Thymus (tissue), 14 donors: Measurements from ENCODE around the gene IL34. TPM values are rescaled to one million over a fixed set of nuclear protein-coding genes. Genes with fewer than 3 reads are reported as not detected.

ENCODE experiments used
- DNase-seq, 9 donors: peaks; one replicate each; pipeline ENCODE4 v3.0.0-alpha.2; 2013; ENCODE audit warnings: low spot score in 9 of 9, low read depth in 6 of 9, missing footprints in 1 of 9
- H3K27ac ChIP-seq, 2 donors: one replicate each; pipeline ENCODE4 v1.5.1; 2013; ENCODE audit warnings: control low read depth in 1 of 2, low read depth in 1 of 2, low read length in 1 of 2, mild to moderate bottlenecking in 1 of 2, moderate library complexity in 1 of 2
- H3K27me3 ChIP-seq, 2 donors: one replicate each; pipeline ENCODE4 v1.5.1; 2013; ENCODE audit warnings: low read length in 1 of 2; ENCODE audit not compliant: control insufficient read depth in 2 of 2, insufficient read depth in 1 of 2
- H3K36me3 ChIP-seq, 2 donors: one replicate each; pipeline ENCODE4 v1.5.1; 2013; ENCODE audit warnings: low read length in 1 of 2, mild to moderate bottlenecking in 1 of 2, moderate library complexity in 1 of 2; ENCODE audit not compliant: control insufficient read depth in 2 of 2, insufficient read depth in 2 of 2
- H3K4me1 ChIP-seq, 2 donors: one replicate each; pipeline ENCODE4 v1.5.1; 2013; ENCODE audit warnings: low read length in 2 of 2; ENCODE audit not compliant: control insufficient read depth in 2 of 2, insufficient read depth in 2 of 2
- H3K4me3 ChIP-seq, 2 donors: one replicate each; pipeline ENCODE4 v1.5.1; 2013; ENCODE audit warnings: low read length in 2 of 2, control low read depth in 1 of 2, mild to moderate bottlenecking in 1 of 2
- H3K9me3 ChIP-seq, 2 donors: one replicate each; pipeline ENCODE4 v1.5.1; 2013; ENCODE audit warnings: low read length in 1 of 2, mild to moderate bottlenecking in 1 of 2; ENCODE audit not compliant: control insufficient read depth in 2 of 2, insufficient read depth in 1 of 2
- WGBS: extraction: QIAGEN DNeasy Blood & Tissue Kit; methylation state at CpG from one replicate; pipeline ENCODE4 v1.1.7; 2013; 5-methylcytosine and 5-hydroxymethylcytosine counted together
- long read RNA-seq, 10 donors: transcript quantifications; one replicate each; lab custom pipeline, GENCODE V29; 2026
- polyA plus RNA-seq: library from polyadenylated mRNA; stranded (reverse); fragments of 200-250 nt; gene quantifications from one replicate; pipeline ENCODE4 v1.2.3, GENCODE V29; 2013
- total RNA-seq: library from RNA; stranded (reverse); fragments of 120-200 nt; gene quantifications from one replicate; pipeline ENCODE4 v1.2.4, GENCODE V29; 2013
- donor health status: healthy.

Gene IL34
- total RNA-seq (10.1 TPM), polyA plus RNA-seq (4.7 TPM)
- long read RNA-seq, donor 1, result 0 reads
- long read RNA-seq, donor 2, result 0 reads
- long read RNA-seq, donor 3, partial matches to known transcripts, result 0 of 3 reads
- long read RNA-seq, donor 3, other reads (novel, unspliced or antisense), result 0 of 3 reads
- long read RNA-seq, donor 4, partial matches to known transcripts, result 0 of 2 reads
- long read RNA-seq, donor 4, other reads (novel, unspliced or antisense), result 0 of 2 reads
- long read RNA-seq, donor 5, partial matches to known transcripts, result 0 of 4 reads
- long read RNA-seq, donor 5, other reads (novel, unspliced or antisense), result 0 of 4 reads
- long read RNA-seq, donor 6, partial matches to known transcripts, result 0 of 2 reads
- long read RNA-seq, donor 6, other reads (novel, unspliced or antisense), result 0 of 2 reads
- long read RNA-seq, donor 7, result 0 reads
- long read RNA-seq, donor 8, result 0 reads
- long read RNA-seq, donor 9, partial matches to known transcripts, result 0 of 2 reads
- long read RNA-seq, donor 9, other reads (novel, unspliced or antisense), result 0 of 2 reads
- long read RNA-seq, donor 10, partial matches to known transcripts, result 0 of 1 reads
- long read RNA-seq, donor 10, other reads (novel, unspliced or antisense), result 0 of 1 reads

DNA sequence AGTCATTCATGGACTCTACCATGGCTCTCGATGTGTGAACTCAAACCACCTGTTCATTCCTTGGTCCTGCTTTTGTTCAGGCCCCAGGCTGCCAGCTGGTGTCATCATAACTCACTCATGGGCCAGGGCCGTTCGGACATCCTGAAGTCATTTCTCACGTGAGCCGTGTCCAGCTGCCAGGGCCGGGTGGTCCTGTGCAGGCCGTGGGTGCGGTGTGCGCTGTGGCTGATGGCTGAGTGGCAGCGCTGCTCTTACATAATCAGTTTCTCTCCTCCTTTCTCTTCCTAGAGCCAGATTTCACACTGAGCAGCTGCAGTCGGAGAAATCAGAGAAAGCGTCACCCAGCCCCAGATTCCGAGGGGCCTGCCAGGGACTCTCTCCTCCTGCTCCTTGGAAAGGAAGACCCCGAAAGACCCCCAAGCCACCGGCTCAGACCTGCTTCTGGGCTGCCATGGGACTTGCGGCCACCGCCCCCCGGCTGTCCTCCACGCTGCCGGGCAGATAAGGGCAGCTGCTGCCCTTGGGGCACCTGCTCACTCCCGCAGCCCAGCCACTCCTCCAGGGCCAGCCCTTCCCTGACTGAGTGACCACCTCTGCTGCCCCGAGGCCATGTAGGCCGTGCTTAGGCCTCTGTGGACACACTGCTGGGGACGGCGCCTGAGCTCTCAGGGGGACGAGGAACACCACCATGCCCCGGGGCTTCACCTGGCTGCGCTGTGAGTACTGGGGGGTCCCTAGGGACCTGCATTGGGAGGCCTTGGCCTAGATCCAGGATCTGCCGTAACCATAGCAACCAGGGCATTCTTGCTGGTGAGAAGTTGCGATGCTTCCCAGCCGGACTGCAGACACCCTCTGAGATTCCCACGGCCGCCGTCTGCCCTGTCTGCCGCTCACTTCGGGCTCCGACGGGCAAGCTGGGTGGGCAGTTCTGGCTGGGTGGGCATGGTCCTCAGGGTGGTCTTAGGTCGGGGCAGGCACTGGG lies at the start of gene IL34:
IL34 (plus strand) TSS at position 300 of the 982 bp plus-strand sequence; CDS start at position 689, 389 bp downstream.
- no peak for DNase-seq
- H3K4me3 ChIP-seq, result no peak within 1 kb of the TSS
- no peaks in the 10 kb centered on the region for H3K4me1 ChIP-seq
- WGBS, result 94% methylated on average over 39 of the region's 39 CpGs
- peak within 1 kb of the TSS in 1 of 2 donors; percentile 37 for H3K27ac ChIP-seq
- no peaks in the 10 kb centered on the region for H3K36me3 ChIP-seq
- H3K9me3 ChIP-seq, result no peaks in the 10 kb centered on the region
- H3K27me3 ChIP-seq, result no peaks in the 10 kb centered on the region

DNA sequence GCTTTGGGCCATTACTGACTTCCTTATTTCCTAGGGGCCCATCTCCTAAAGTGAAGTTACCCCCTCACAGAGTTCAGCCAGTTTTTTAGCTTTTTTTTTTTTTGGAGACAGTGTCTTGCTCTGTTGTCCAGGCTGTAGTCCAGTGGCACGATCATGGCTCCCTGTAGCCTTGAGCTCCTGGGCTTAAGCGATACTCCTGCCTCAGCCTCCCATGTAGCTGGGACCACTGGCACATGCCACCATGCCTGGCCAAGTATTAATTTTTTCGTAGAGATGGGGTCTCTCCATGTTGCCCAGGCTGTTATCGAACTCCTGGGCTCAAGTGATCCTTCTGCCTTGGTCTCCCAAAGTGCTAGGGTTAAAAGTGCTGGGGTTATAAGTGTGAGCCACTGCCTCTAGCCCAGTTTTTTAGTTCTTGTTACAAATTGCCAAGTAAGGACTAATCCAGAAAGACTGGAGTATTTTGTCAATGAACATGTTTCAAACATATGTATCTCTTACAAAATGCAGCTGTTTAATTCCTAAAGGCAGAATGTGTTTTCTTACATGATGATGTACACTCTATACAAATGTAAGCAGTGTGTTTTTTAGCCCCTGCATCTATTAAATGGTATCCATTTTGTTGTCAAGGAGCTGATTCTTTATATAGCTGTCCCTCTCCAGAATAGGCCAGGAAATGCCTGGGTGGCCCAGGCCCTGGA lies 49.1 kb upstream of the IL34 start:
- Histone ChIP-seq H3K36me3 (no peaks in the 10 kb centered on the region), H3K27ac (no peak overlapping the region), H3K27me3 (no peaks in the 10 kb centered on the region), H3K9me3 (no peaks in the 10 kb centered on the region), H3K4me1 (no peaks in the 10 kb centered on the region), H3K4me3 (no peak overlapping the region)
- DNase-seq, result no peak
- 96% methylated on average over 4 of the region's 4 CpGs for WGBS

DNA sequence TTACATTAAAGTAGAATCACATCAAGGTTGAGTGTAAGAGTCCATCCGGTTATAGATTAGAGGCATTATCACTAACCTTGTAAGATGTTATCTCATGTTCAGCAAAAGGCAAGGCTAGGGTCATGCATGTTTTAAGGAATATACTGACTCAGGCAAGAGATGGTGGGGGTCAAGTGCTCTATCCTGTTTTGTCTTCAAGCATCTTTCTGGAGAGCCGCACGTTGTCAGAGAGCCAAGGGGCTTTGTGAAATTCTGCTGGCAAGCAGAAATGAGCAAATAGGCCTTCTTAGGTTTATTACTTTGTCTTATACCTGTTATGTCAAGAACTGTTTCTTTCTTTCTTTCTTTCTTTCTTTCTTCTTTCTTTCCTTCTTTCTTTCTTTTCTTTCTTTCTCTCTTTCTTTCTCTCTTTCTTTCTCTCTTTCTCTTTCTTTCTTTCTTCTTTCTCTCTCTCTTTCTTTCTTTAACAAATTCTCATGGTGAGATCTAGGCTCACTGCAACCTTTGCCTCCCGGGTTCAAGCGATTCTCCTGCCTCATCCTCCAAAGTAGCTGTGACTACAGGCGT lies 47.3 kb upstream of the IL34 start:
- Histone ChIP-seq H3K27me3 (no peaks in the 10 kb centered on the region), H3K36me3 (no peaks in the 10 kb centered on the region), H3K4me3 (no peak overlapping the region), H3K4me1 (no peaks in the 10 kb centered on the region), H3K9me3 (no peaks in the 10 kb centered on the region), H3K27ac (no peak overlapping the region)
- DNase-seq, result no peak
- WGBS, result 98% methylated on average over 6 of the region's 6 CpGs

DNA sequence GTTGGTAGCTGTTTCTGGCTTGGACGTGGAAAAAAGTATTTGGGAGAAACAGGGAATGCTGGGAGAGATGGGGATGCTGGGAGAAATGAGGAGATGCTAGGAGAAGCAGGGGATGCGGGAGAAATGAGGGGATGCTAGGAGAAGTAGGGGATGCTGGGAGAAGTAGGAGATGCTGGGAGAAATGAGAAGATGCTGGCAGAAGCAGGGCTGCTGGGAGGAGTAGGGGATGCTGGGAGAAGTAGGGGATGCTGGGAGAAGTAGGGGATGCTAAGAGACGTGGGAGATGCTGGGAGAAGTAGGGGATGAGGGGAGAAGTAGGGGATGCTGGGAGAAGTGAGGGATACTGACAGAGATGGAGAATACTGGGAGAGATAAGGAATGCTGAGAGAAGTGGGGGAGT lies 45.6 kb upstream of the IL34 start:
- no peaks in the 10 kb centered on the region for H3K4me1 ChIP-seq
- no peak for DNase-seq
- H3K27me3 ChIP-seq, result no peaks in the 10 kb centered on the region
- no peak overlapping the region for H3K4me3 ChIP-seq
- 90% methylated on average over 3 of the region's 3 CpGs for WGBS
- no peaks in the 10 kb centered on the region for H3K9me3 ChIP-seq
- no peaks in the 10 kb centered on the region for H3K36me3 ChIP-seq
- H3K27ac ChIP-seq, result no peak overlapping the region

DNA sequence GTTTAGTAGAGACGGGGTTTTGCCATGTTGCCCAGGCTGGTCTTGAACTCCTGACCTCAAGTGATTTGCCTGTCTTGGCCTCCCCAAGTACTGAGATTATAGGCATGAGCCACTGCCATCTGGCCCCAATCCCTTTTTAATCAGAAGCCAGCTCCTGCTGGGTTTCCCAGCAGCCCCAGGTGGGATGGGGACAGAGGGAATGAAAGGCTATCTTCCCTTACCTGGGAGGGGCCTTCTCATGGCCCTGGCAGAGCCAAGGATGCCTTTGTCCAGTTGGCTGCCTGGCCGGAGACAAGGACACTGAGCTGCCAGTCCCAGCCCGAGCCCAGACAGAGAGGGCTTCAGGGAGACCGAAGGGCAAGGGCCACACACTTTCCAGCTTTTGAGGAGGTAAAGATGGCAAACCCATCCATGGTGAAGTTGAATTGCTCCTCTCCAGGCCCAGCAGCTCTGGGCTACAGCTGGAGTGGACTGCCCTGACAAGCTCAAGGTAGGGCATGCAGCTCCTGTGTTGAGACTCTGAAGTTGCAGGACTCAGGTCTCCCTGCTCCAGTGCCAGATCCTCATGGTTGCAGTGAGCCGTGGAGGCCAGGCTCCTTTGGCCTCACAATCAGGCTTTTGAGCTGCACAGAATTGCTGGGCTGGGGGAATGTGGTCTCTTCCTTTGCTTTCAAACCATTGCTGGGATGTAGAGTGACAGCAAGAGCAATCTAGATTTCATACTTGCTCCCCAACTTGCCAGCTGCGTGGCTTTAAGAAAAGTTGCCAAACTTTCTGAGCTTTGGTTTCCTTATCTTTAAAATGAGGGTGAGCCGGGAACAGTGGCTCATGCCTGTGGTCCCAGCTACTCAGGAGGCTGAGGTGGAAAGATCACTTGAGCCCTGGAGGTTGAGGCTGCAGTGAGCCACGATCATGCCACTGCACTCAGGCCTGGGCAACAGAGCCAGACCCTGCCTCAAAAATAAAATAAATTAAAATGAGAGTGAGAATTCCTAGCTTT lies 44.5 kb upstream of the IL34 start:
- H3K27ac ChIP-seq, result no peak overlapping the region
- DNase-seq, result no peak
- no peaks in the 10 kb centered on the region for H3K27me3 ChIP-seq
- no peak overlapping the region for H3K4me3 ChIP-seq
- H3K36me3 ChIP-seq, result no peaks in the 10 kb centered on the region
- 88% methylated on average over 8 of the region's 8 CpGs for WGBS
- H3K9me3 ChIP-seq, result no peaks in the 10 kb centered on the region
- no peaks in the 10 kb centered on the region for H3K4me1 ChIP-seq

DNA sequence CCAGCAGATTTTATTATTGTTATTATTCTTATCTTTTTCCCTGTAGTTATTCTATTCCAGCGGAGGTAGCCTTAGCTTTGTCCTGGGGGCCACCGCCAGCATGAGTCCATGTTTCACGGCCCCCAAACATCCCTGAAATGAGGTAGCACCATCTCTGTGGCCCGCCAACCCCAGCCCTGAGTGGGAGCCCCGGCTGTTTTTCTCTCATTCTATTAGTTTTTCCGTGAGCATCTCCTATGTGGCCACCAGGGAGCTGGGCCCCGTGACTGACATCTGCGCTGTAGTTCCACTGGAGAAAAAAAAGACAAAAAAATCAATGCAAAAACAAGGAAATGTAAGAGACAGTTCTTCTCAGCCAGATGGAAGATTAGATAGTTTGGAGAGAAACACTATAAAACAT lies 43.5 kb upstream of the IL34 start:
- no peaks in the 10 kb centered on the region for H3K9me3 ChIP-seq
- no peak overlapping the region for H3K4me3 ChIP-seq
- H3K27me3 ChIP-seq, result no peaks in the 10 kb centered on the region
- no peak overlapping the region for H3K27ac ChIP-seq
- H3K4me1 ChIP-seq, result no peaks in the 10 kb centered on the region
- DNase-seq, result no peak
- WGBS, result 78% methylated on average over 8 of the region's 8 CpGs
- H3K36me3 ChIP-seq, result no peaks in the 10 kb centered on the region

DNA sequence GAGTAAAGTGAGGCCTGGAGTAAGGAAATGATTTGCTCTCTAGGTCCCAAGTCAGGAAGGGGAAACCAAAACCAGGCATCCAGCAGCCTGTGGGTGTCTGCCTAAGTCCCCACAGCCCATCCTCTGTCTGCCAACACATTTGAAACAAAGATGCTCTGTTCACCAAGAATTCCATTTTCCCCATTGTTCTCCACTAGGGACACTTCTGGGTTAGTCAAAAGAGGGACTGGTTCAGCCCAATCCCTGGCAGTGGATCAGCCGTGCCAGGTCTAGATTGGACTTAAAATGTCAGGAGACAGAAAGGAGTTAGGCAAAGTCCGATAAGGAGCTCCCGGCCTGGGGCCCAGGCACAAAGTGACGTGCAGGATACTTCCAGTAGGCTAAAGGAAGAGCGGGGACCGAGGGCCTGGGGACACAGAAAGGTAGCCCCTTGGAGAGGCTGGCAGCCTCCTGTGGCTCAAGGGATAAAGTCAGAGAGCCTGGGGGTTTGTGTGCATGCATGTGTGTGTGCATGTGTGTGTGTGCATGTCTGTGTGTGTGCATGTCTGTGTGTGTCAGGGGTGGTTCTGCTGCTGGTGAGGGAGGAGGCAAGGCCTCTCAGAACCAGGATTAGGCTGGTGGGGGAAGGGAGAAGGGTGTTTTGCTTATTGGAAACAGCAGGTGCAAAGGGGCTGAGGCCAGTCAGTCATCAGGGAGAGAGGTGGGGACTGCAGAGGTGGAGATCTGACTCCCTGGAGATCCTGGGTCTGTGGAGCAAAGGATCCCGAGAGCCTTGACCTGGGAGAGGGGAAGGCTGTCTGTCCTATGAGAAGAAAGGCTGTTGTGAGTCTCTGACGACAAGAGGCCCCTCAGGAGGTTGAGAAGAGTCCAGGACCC lies 41.7 kb upstream of the IL34 start:
- Histone ChIP-seq H3K27ac (no peak overlapping the region), H3K36me3 (no peaks in the 10 kb centered on the region), H3K27me3 (no peaks in the 10 kb centered on the region), H3K9me3 (no peaks in the 10 kb centered on the region), H3K4me1 (no peaks in the 10 kb centered on the region), H3K4me3 (no peak overlapping the region)
- 91% methylated on average over 8 of the region's 8 CpGs for WGBS
- DNase-seq, result no peak
